Neutrophil (primary cell): ENCODE measurements around the gene OR14C36.

Experiments
- H3K27ac ChIP-seq: fragments of 200-600 bp; sonication (generic); 2 replicates; pipeline ENCODE4 v1.5.1; 2016; ENCODE audit warnings: mild to moderate bottlenecking, moderate library complexity
- H3K27me3 ChIP-seq: fragments of 200-600 bp; sonication (generic); 2 replicates; pipeline ENCODE4 v1.6.0; 2016; ENCODE audit warnings: mild to moderate bottlenecking
- H3K36me3 ChIP-seq: fragments of 200-600 bp; sonication (generic); 2 replicates; pipeline ENCODE4 v1.5.1; 2017
- H3K4me1 ChIP-seq, 2 experiments: fragments of 200-600 bp in 1 of 2; sonication (generic) in 1 of 2; 1 replicate in 1 of 2; 2 replicates in 1 of 2; pipeline versions ENCODE4 v1.5.1 to v1.6.1; 2013 to 2016; ENCODE audit warnings: low read depth in 1 of 2, low read length in 1 of 2, mild to moderate bottlenecking in 1 of 2, moderate library complexity in 1 of 2; ENCODE audit not compliant: control insufficient read depth in 1 of 2, insufficient read depth in 1 of 2
- H3K4me3 ChIP-seq, 2 experiments: fragments of 200-600 bp in 1 of 2; sonication (generic) in 1 of 2; 1 replicate in 1 of 2; 2 replicates in 1 of 2; pipeline ENCODE4 v1.5.1; 2013 to 2016; ENCODE audit warnings: low read depth in 1 of 2, low read length in 1 of 2, mild to moderate bottlenecking in 1 of 2, moderate library complexity in 1 of 2
- H3K9me3 ChIP-seq: fragments of 200-600 bp; sonication (generic); 2 replicates; pipeline ENCODE4 v1.5.1; 2016
- TF ChIP-seq, protein P1 (sequence below): fragments of 200-600 bp; sonication (generic); IDR thresholded peaks from 2 replicates; pipeline ENCODE4 v1.5.1; 2016; ENCODE audit warnings: antibody characterized with exemption

OR14C36 gene

DNA sequence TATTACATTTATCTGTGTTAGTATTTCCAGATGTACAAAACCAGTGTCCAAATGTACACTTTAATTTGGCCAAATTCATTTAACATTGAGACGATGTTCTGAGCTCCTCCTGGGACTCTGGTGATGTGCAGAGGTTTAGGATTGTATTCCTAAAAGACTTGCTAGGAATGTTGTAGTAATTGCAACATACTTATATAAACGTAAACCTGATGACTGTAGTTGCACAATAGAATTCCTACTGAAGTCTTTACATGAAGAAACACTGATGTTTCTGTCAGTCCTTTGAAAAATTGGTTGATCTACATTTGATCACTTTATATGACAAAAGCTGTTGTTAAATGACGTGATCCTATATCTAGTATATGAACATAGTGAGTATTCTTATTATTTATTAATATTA is 5.1 kb upstream of the OR14C36 start:
- Histone ChIP-seq H3K9me3 (no peaks in the 10 kb centered on the region), H3K27ac (no peak overlapping the region), H3K36me3 (no peaks in the 10 kb centered on the region), H3K4me3 (no peak overlapping the region), H3K27me3 (no peaks in the 10 kb centered on the region), H3K4me1 (no peaks in the 10 kb centered on the region)
- TF ChIP-seq, protein P1, sequence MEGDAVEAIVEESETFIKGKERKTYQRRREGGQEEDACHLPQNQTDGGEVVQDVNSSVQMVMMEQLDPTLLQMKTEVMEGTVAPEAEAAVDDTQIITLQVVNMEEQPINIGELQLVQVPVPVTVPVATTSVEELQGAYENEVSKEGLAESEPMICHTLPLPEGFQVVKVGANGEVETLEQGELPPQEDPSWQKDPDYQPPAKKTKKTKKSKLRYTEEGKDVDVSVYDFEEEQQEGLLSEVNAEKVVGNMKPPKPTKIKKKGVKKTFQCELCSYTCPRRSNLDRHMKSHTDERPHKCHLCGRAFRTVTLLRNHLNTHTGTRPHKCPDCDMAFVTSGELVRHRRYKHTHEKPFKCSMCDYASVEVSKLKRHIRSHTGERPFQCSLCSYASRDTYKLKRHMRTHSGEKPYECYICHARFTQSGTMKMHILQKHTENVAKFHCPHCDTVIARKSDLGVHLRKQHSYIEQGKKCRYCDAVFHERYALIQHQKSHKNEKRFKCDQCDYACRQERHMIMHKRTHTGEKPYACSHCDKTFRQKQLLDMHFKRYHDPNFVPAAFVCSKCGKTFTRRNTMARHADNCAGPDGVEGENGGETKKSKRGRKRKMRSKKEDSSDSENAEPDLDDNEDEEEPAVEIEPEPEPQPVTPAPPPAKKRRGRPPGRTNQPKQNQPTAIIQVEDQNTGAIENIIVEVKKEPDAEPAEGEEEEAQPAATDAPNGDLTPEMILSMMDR: no peak

DNA sequence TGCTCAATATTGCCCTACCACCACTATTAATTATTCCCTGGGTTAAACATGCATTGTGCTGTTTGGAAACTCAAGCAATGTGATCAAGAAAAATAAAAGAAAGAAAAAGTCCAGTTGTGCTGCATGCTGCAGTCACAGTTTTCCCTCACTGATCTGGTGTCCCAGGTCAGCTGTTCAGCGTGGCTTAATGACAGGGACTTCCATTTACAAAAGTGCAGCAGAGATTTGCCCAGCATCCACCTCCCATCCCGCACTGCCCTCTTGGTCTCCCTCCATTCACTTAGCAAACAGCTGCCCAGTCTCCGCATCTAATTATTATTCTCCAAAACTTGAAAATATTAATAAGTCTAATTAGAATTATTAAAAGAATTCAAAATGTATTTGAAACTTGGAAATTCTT is 10.8 kb downstream of the OR14C36 start:
- no peak overlapping the region for H3K4me3 ChIP-seq
- H3K36me3 ChIP-seq: no peaks in the 10 kb centered on the region
- no peak overlapping the region for H3K27ac ChIP-seq
- no peaks in the 10 kb centered on the region for H3K4me1 ChIP-seq
- no peaks in the 10 kb centered on the region for H3K9me3 ChIP-seq
- H3K27me3 ChIP-seq: no peaks in the 10 kb centered on the region
- TF ChIP-seq, protein P1: no peak

DNA sequence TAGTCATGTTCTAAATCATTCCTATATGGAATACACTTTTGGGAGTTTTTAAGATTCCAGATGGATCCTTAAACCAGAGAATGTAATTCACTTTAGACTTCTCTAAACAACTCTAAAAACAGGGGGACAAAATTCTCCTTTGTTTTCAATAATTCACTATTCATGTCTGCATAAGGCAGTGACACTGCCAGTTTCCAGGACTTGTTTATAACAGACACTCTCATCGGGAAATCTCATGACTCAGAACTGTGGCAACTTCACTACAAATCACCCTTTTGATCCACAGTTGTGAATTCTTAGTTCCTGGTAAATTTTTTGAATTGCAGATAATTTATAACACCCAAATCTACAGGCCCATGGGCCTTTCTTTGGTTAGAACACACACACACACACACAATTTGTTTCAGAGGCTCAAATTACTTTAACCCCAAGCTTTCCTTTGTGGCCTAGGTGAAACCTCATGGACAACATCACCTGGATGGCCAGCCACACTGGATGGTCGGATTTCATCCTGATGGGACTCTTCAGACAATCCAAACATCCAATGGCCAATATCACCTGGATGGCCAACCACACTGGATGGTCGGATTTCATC is 12.6 kb downstream of the OR14C36 start, which contains the start of gene OR2T4:
OR2T4 (plus strand) TSS at position 545 of the 595 bp plus-strand sequence; CDS start at position 545, 0 bp downstream.
- TF ChIP-seq, protein P1: no peak
- no peak within 1 kb of the TSS for H3K4me3 ChIP-seq
- H3K27ac ChIP-seq: no peak within 1 kb of the TSS
- H3K4me1 ChIP-seq: no peaks in the 10 kb centered on the region
- no peaks in the 10 kb centered on the region for H3K27me3 ChIP-seq
- H3K9me3 ChIP-seq: no peaks in the 10 kb centered on the region
- H3K36me3 ChIP-seq: no peaks in the 10 kb centered on the region

DNA sequence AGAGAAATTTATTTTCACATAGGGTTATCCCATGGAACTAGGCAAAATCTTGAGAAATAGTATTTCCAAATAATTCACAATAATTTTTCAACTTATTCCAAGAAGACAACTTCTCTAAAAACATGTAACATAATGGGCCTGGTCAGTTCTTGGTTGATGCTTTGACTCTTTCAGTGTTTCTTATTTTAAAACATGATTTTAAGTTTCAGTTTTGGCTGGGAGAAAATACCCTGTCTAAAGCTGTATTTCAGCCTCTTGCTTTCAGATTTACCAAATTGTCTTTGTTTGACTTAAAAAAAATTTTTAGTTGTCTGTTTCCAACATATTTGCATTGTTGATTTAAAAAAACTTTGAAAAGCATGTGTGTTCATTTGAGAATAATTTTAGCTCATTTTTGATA is 18.0 kb downstream of the OR14C36 start:
- no peaks in the 10 kb centered on the region for H3K36me3 ChIP-seq
- no peak overlapping the region for H3K27ac ChIP-seq
- no peaks in the 10 kb centered on the region for H3K27me3 ChIP-seq
- no peak overlapping the region for H3K4me3 ChIP-seq
- no peaks in the 10 kb centered on the region for H3K4me1 ChIP-seq
- H3K9me3 ChIP-seq: no peaks in the 10 kb centered on the region
- TF ChIP-seq, protein P1: no peak

DNA sequence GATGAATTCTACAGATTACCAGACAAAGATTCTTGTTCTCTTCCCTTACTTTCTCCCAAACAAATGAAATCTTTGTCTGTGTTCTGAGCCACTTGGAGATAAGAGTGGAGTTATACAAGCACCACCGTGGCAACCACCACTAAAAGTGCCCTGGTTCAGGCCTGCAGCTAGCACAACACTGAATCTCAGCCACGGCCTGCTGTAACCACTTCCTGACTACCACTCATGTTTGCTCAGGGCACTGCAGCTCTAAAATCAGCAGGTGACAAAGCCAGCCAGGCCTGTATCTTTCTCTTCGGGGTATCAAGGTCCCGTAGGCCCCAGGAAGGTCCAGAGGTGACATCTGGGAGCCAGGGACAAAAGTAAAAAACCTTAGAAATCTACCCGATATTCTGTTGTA is 23.8 kb downstream of the OR14C36 start:
- Histone ChIP-seq H3K4me1 (no peaks in the 10 kb centered on the region), H3K9me3 (no peaks in the 10 kb centered on the region), H3K27me3 (no peaks in the 10 kb centered on the region), H3K27ac (no peak overlapping the region), H3K36me3 (no peaks in the 10 kb centered on the region), H3K4me3 (no peak overlapping the region)
- TF ChIP-seq, protein P1: no peak
